A673 (cell line): Measurements from ENCODE around the gene ACADSB. TPM values are rescaled to one million over a fixed set of nuclear protein-coding genes. Genes with fewer than 3 reads are reported as not detected.

Experiments
- BruUV-seq: library from RNA; stranded (reverse); fragments of 400-500 nt; replicated peaks from 2 replicates; lab custom pipeline; 2021; lab: Mats Ljungman, UMichigan
- CTCF ChIA-PET: fragments of 300-600 bp; sonication (Branson Sonifier 250); formaldehyde crosslinking; loops from one replicate; lab custom pipeline; 2022; ENCODE audit warnings: antibody characterized with exemption; lab: Charles Lee
- POLR2A ChIA-PET: fragments of 300-600 bp; sonication (Branson Sonifier 250); formaldehyde crosslinking; loops from one replicate; lab custom pipeline; 2022; ENCODE audit warnings: antibody characterized with exemption; ENCODE audit not compliant: low non-redundant PET; lab: Charles Lee
- DNase-seq: peaks from one replicate; pipeline ENCODE4 v3.0.0-alpha.2; 2015; ENCODE audit warnings: low spot score
- H3K27ac ChIP-seq: fragments of 200-600 bp; sonication (generic); 2 replicates; pipeline ENCODE4 v1.5.1; 2016; ENCODE audit warnings: mixed run types, low read depth, mild to moderate bottlenecking, mixed read lengths, antibody characterized with exemption, low read length; ENCODE audit not compliant: poor library complexity, severe bottlenecking
- H3K27me3 ChIP-seq: fragments of 200-600 bp; sonication (generic); replicated peaks from 2 replicates; pipeline ENCODE4 v1.6.1; 2017; ENCODE audit warnings: mixed run types, low read depth, mild to moderate bottlenecking, mixed read lengths, antibody characterized with exemption, low read length; ENCODE audit not compliant: insufficient read depth, poor library complexity
- H3K36me3 ChIP-seq: fragments of 200-600 bp; sonication (generic); 2 replicates; pipeline ENCODE4 v1.6.1; 2016; ENCODE audit warnings: mixed run types, mild to moderate bottlenecking, mixed read lengths, antibody characterized with exemption, low read length; ENCODE audit not compliant: insufficient read depth, poor library complexity, severe bottlenecking
- H3K4me1 ChIP-seq: fragments of 200-600 bp; sonication (generic); 2 replicates; pipeline ENCODE4 v1.6.1; 2017; ENCODE audit warnings: mixed run types, mild to moderate bottlenecking, mixed read lengths, antibody characterized with exemption, low read length; ENCODE audit not compliant: insufficient read depth, poor library complexity, severe bottlenecking
- H3K4me3 ChIP-seq: fragments of 200-600 bp; sonication (generic); 2 replicates; pipeline ENCODE4 v1.5.1; 2016; ENCODE audit warnings: low read depth, mixed run types, mild to moderate bottlenecking, mixed read lengths, low read length; ENCODE audit not compliant: poor library complexity, severe bottlenecking
- H3K9me3 ChIP-seq: fragments of 200-600 bp; sonication (generic); 2 replicates; pipeline ENCODE4 v1.6.1; 2016; ENCODE audit warnings: mixed run types, low read depth, mild to moderate bottlenecking, mixed read lengths, antibody characterized with exemption, low read length; ENCODE audit not compliant: poor library complexity, severe bottlenecking
- CTCF ChIP-seq: fragments of 300-800, 200-600 bp; sonication (generic); conservative IDR thresholded peaks from 2 replicates; pipeline ENCODE4 v1.5.1; 2017; ENCODE audit warnings: low read depth, mild to moderate bottlenecking, antibody characterized with exemption, low read length, moderate library complexity, mixed read lengths
- EZH2 ChIP-seq: fragments of 200-600 bp; sonication (generic); IDR thresholded peaks from 2 replicates; pipeline ENCODE4 v1.6.1; 2017; ENCODE audit warnings: borderline replicate concordance, low read depth, mild to moderate bottlenecking, mixed read lengths, antibody characterized with exemption, low read length; ENCODE audit not compliant: poor library complexity, severe bottlenecking
- intact Hi-C: fragments of 100-400 bp; cut with micrococcal nuclease; formaldehyde crosslinking; loops from one replicate; pipeline ENCODE4 v1.10.0; 2022; ENCODE audit not compliant: unreplicated experiment
- total RNA-seq: library from RNA; stranded (reverse); gene quantifications from 2 replicates; pipeline ENCODE4 v1.2.3, GENCODE V29; 2021

ACADSB gene
- total RNA-seq, 1 experiment from 2014 or later = 20.4 TPM

- CTCF ChIA-PET = no interaction called here
- no peaks in the 10 kb centered on the region for H3K27me3 ChIP-seq
- no peak for DNase-seq
- H3K36me3 ChIP-seq = peaks cover 14% of the 10 kb centered on the region
- H3K27ac ChIP-seq = no peak overlapping the region
- TF ChIP-seq EZH2 = no peak
- no peaks in the 10 kb centered on the region for H3K4me1 ChIP-seq
- H3K4me3 ChIP-seq = no peak overlapping the region
- BruUV-seq = no TSS peak
- POLR2A ChIA-PET = no interaction called here
- no peaks in the 10 kb centered on the region for H3K9me3 ChIP-seq
- intact Hi-C loops = no loop called here
Measured at GRCh38 chr10:122999347-122999746, 9.5 kb upstream of the ACADSB start.

DNA sequence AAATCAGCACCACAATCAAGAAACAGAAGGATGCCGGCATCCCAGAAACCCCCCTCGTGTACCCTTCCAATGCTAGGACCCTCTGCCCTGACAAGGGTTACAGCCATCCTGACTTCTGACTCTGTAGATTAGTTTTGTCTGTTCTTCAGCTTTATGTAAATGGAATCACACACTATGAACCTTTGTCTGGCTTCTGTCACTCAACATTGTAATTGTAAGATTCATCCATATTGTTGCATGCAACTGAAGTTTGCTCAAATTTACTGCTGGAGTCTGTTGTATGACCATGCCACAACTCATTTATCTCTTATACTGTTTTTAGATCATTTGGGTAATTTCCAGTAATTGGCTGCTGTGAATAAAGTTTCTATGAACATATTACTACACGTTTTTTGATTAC lies 8.7 kb upstream of the ACADSB start:
- TF ChIP-seq CTCF (no peak), EZH2 (no peak)
- Histone ChIP-seq H3K27me3 (no peaks in the 10 kb centered on the region), H3K9me3 (no peaks in the 10 kb centered on the region), H3K27ac (no peak overlapping the region), H3K36me3 (peaks cover 11% of the 10 kb centered on the region), H3K4me1 (no peaks in the 10 kb centered on the region), H3K4me3 (no peak overlapping the region)
- no TSS peak for BruUV-seq
- CTCF ChIA-PET = no interaction called here
- intact Hi-C loops = no loop called here
- POLR2A ChIA-PET = no interaction called here
- DNase-seq = no peak

DNA sequence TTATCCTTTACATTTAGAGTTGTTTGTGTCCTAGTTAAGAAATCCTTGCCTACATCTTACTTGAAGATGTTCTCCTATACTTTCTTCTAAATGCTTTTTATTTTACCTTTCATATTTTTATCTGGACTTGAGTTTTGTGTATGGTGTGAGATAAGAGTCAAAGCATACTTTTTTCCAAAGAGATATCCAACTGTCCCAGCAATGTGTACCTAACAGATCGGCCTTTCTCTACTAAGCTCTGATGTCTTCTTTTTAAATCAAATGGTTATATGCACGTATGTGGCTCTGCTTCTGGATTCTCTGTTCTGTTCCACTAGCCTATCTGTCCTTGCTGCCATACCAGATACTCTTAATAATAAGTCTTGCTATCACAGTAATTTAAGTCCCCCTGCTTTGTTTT lies 7.4 kb upstream of the ACADSB start:
- CTCF ChIA-PET = no interaction called here
- DNase-seq = no peak
- Histone ChIP-seq H3K9me3 (no peaks in the 10 kb centered on the region), H3K4me1 (no peaks in the 10 kb centered on the region), H3K27ac (no peak overlapping the region), H3K4me3 (no peak overlapping the region), H3K36me3 (peaks cover 11% of the 10 kb centered on the region), H3K27me3 (no peaks in the 10 kb centered on the region)
- intact Hi-C loops = no loop called here
- TF ChIP-seq CTCF (no peak), EZH2 (no peak)
- POLR2A ChIA-PET = no interaction called here
- no TSS peak for BruUV-seq

- BruUV-seq = no TSS peak
- H3K27me3 ChIP-seq = no peaks in the 10 kb centered on the region
- ChIA-PET POLR2A (no interaction called here), CTCF (no interaction called here)
- DNase-seq = no peak
- no peaks in the 10 kb centered on the region for H3K36me3 ChIP-seq
- intact Hi-C loops = no loop called here
- TF ChIP-seq CTCF (no peak), EZH2 (no peak)
- H3K9me3 ChIP-seq = no peaks in the 10 kb centered on the region
- no peak overlapping the region for H3K4me3 ChIP-seq
- peaks cover 8% of the 10 kb centered on the region for H3K4me1 ChIP-seq
- no peak overlapping the region for H3K27ac ChIP-seq
Measured at GRCh38 chr10:123004298-123004697, 4.5 kb upstream of the ACADSB start.
